Ectodermal cell (in vitro differentiated cells): ENCODE data around the gene MED25.

ENCODE experiments used
- H3K27ac ChIP-seq: 2 replicates; pipeline ENCODE4 v1.7.0; 2013; ENCODE audit warnings: mild to moderate bottlenecking, low read depth, low read length; ENCODE audit not compliant: insufficient read depth, poor library complexity, severe bottlenecking
- H3K27me3 ChIP-seq: 2 replicates; pipeline ENCODE4 v1.7.0; 2013; ENCODE audit warnings: mild to moderate bottlenecking, low read length; ENCODE audit not compliant: insufficient read depth, control insufficient read depth, poor library complexity, severe bottlenecking
- H3K36me3 ChIP-seq: one replicate; pipeline ENCODE4 v1.7.0; 2013; ENCODE audit warnings: low read length; ENCODE audit not compliant: control insufficient read depth, insufficient read depth
- H3K4me1 ChIP-seq: one replicate; pipeline ENCODE4 v1.7.0; 2013; ENCODE audit warnings: low read length; ENCODE audit not compliant: control insufficient read depth, insufficient read depth
- H3K4me3 ChIP-seq: 2 replicates; pipeline ENCODE4 v1.7.0; 2013; ENCODE audit warnings: low read depth, low read length, control low read depth; ENCODE audit not compliant: insufficient read depth
- H3K9me3 ChIP-seq: 2 replicates; pipeline ENCODE4 v1.7.0; 2013; ENCODE audit warnings: mild to moderate bottlenecking, low read length, moderate library complexity; ENCODE audit not compliant: control insufficient read depth
- WGBS, 2 experiments: methylation state at CpG; one replicate each; pipeline ENCODE4 v1.1.7; 2013; ENCODE audit warnings: missing lambda C conversion rate in 2 of 2; 5-methylcytosine and 5-hydroxymethylcytosine counted together

Gene MED25

GRCh38 chr19:49780861-49781260, 37.2 kb upstream of the MED25 start:
- H3K36me3 ChIP-seq, result peaks cover 3% of the 10 kb centered on the region

GRCh38 chr19:49781394-49781793, 36.7 kb upstream of the MED25 start:
- Histone ChIP-seq H3K4me3 (no peak overlapping the region), H3K36me3 (peaks cover 3% of the 10 kb centered on the region), H3K27me3 (no peaks in the 10 kb centered on the region), H3K27ac (no peak overlapping the region), H3K4me1 (no peaks in the 10 kb centered on the region), H3K9me3 (no peaks in the 10 kb centered on the region)
- 89 to 94% methylated on average over 6 to 7 of the region's 7 CpGs for WGBS, 2 experiments

More at GRCh38 chr19:49780861-49781260, 37.2 kb upstream of the MED25 start:
- no peaks in the 10 kb centered on the region for H3K4me1 ChIP-seq
- no peak overlapping the region for H3K4me3 ChIP-seq
- WGBS, 2 experiments, result 84 to 85% methylated on average over 8 of the region's 8 CpGs
- no peaks in the 10 kb centered on the region for H3K27me3 ChIP-seq
- H3K27ac ChIP-seq, result no peak overlapping the region
- no peaks in the 10 kb centered on the region for H3K9me3 ChIP-seq

DNA sequence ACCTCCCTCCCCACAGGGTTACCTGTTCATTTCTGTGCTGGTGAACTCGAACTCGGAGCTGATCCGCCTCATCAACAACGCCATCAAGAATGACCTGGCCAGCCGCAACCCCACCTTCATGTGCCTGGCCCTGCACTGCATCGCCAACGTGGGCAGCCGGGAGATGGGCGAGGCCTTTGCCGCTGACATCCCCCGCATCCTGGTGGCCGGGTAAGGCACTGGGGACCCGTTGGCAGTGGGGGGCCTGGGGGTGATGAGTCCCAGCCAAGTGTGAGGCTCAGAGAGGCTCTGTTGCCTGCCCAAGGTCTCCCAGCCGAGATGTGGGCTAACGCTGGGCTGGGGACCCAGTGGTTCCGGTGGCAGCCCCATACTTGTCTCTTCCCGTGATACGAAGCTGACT, 35.6 kb upstream of the MED25 start:
- Histone ChIP-seq H3K9me3 (no peaks in the 10 kb centered on the region), H3K4me1 (no peaks in the 10 kb centered on the region), H3K27me3 (no peaks in the 10 kb centered on the region), H3K4me3 (no peak overlapping the region), H3K36me3 (peaks cover 3% of the 10 kb centered on the region), H3K27ac (no peak overlapping the region)
- 96 to 97% methylated on average over 18 of the region's 18 CpGs for WGBS, 2 experiments

DNA sequence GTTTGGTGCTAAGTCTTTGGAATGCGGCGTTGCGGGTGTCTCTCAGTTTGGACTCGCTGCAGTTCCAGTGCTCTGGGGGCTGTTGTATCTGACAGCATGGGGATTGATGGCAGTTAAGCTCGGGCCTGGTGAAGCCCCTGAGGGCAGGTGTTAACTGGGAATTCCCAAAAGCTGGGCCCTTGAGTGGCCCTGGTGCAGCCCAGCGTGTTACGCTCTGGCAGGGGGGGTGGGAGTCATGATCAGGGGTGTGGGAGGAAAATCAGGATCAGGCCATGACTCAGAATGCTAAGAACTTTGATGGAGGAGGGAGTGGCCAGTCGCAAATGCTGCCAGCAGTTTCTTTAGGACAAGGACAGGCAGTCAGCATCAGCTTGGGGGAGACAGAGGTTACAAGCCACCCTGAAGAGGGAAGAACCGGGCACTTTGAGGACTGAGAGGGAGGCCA, 31.7 kb upstream of the MED25 start:
- Histone ChIP-seq H3K4me3 (no peak overlapping the region), H3K27me3 (no peaks in the 10 kb centered on the region), H3K9me3 (no peaks in the 10 kb centered on the region), H3K4me1 (no peaks in the 10 kb centered on the region), H3K36me3 (peaks cover 9% of the 10 kb centered on the region), H3K27ac (no peak overlapping the region)
- WGBS, 2 experiments, result 89 to 93% methylated on average over 9 of the region's 9 CpGs

GRCh38 chr19:49787746-49788145, 30.3 kb upstream of the MED25 start:
- Histone ChIP-seq H3K9me3 (no peaks in the 10 kb centered on the region), H3K27ac (no peak overlapping the region), H3K27me3 (no peaks in the 10 kb centered on the region), H3K4me3 (no peak overlapping the region), H3K4me1 (no peaks in the 10 kb centered on the region), H3K36me3 (peaks cover 11% of the 10 kb centered on the region)
- WGBS, 2 experiments, result 93 to 94% methylated on average over 5 of the region's 5 CpGs

GRCh38 chr19:49788857-49789256, 29.2 kb upstream of the MED25 start:
- Histone ChIP-seq H3K36me3 (peaks cover 19% of the 10 kb centered on the region), H3K4me1 (no peaks in the 10 kb centered on the region)
- 91 to 93% methylated on average over 10 of the region's 10 CpGs for WGBS, 2 experiments

DNA sequence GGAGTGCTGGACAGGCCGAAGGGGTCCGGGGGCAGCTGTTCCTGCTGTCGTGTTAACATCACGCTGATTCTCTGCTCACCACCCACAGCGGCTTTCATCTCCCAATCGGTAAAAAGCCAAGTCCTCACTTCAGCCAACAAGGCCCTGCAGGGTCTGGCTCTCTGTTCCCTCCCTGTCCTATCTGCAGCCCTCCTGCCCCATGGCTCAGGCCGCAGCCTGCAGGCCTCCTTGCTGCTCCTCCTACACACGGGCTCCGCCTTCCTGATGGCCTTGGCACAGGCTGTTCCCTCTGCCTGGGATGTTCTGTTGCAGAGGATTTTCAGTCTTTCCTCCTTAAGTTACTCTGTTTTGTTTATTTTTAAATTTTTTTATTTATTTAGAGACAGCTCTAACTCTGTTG, 27.2 kb upstream of the MED25 start:
- 91 to 93% methylated on average over 9 of the region's 9 CpGs for WGBS, 2 experiments
- no peak overlapping the region for H3K4me3 ChIP-seq
- H3K36me3 ChIP-seq, result peaks cover 29% of the 10 kb centered on the region
- no peak overlapping the region for H3K27ac ChIP-seq
- no peaks in the 10 kb centered on the region for H3K9me3 ChIP-seq
- no peaks in the 10 kb centered on the region for H3K4me1 ChIP-seq
- no peaks in the 10 kb centered on the region for H3K27me3 ChIP-seq

More at GRCh38 chr19:49788857-49789256, 29.2 kb upstream of the MED25 start:
- no peak overlapping the region for H3K27ac ChIP-seq
- H3K9me3 ChIP-seq, result no peaks in the 10 kb centered on the region
- no peaks in the 10 kb centered on the region for H3K27me3 ChIP-seq
- H3K4me3 ChIP-seq, result no peak overlapping the region

GRCh38 chr19:49791776-49792445, 26.2 kb upstream of the MED25 start:
- Histone ChIP-seq H3K27me3 (no peaks in the 10 kb centered on the region), H3K27ac (no peak overlapping the region), H3K9me3 (no peaks in the 10 kb centered on the region), H3K4me1 (no peaks in the 10 kb centered on the region), H3K4me3 (no peak overlapping the region), H3K36me3 (peaks cover 37% of the 10 kb centered on the region)
- WGBS, 2 experiments, result 94 to 97% methylated on average over 26 of the region's 26 CpGs

GRCh38 chr19:49792829-49793560, 25.1 kb upstream of the MED25 start:
- Histone ChIP-seq H3K9me3 (no peaks in the 10 kb centered on the region), H3K27ac (no peak overlapping the region), H3K27me3 (no peaks in the 10 kb centered on the region), H3K4me3 (no peak overlapping the region), H3K36me3 (peaks cover 39% of the 10 kb centered on the region), H3K4me1 (no peaks in the 10 kb centered on the region)
- WGBS, 2 experiments, result 95 to 96% methylated on average over 22 of the region's 22 CpGs

GRCh38 chr19:49793561-49793840, 24.6 kb upstream of the MED25 start:
- Histone ChIP-seq H3K4me3 (no peak overlapping the region), H3K27me3 (no peaks in the 10 kb centered on the region), H3K27ac (no peak overlapping the region), H3K36me3 (peaks cover 39% of the 10 kb centered on the region), H3K4me1 (no peaks in the 10 kb centered on the region), H3K9me3 (no peaks in the 10 kb centered on the region)
- WGBS, 2 experiments, result 94 to 98% methylated on average over 6 of the region's 6 CpGs
